ENCODE data around the gene ACP2.

ACP2 gene

GRCh38 chr11:47208628-47209027, 40.0 kb downstream of the ACP2 start:
- TF ChIP-seq RAD21 (IDR thresholded peaks at IDR 0.05; ENCODE audit: low read depth) (no peak), CEBPB (IDR thresholded peaks at IDR 0.05) (no peak), EP300 (IDR thresholded peaks at IDR 0.05; ENCODE audit: borderline replicate concordance) (no peak), YY1 (IDR thresholded peaks at IDR 0.05; ENCODE audit: low read depth) (no peak), CREB1 (IDR thresholded peaks at IDR 0.05; ENCODE audit: low read depth) (no peak), TCF12 (IDR thresholded peaks at IDR 0.05; ENCODE audit: low read depth) (no peak), TAF1 (IDR thresholded peaks at IDR 0.05; ENCODE audit: low read depth) (no peak), TEAD4 (IDR thresholded peaks at IDR 0.05) (no peak), USF1 (IDR thresholded peaks at IDR 0.05) (no peak), ZBTB7A (IDR thresholded peaks at IDR 0.05; ENCODE audit: low read depth) (no peak), NFIC (IDR thresholded peaks at IDR 0.05) (no peak), FOXM1 (IDR thresholded peaks at IDR 0.05; ENCODE audit: borderline replicate concordance, low read depth) (no peak), EGR1 (IDR thresholded peaks at IDR 0.05) (no peak)
- TF ChIP-seq, protein P1, sequence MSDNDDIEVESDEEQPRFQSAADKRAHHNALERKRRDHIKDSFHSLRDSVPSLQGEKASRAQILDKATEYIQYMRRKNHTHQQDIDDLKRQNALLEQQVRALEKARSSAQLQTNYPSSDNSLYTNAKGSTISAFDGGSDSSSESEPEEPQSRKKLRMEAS (IDR thresholded peaks at IDR 0.05) = no peak

GRCh38 chr11:47207459-47207858, 41.2 kb downstream of the ACP2 start:
- no peak for TF ChIP-seq TCF12 (IDR thresholded peaks at IDR 0.05; ENCODE audit: low read depth)
- TF ChIP-seq TEAD4 (IDR thresholded peaks at IDR 0.05) = no peak
- no peak for TF ChIP-seq ZBTB7A (IDR thresholded peaks at IDR 0.05; ENCODE audit: low read depth)
- TF ChIP-seq CEBPB (IDR thresholded peaks at IDR 0.05) = no peak
- TF ChIP-seq, protein P1 (IDR thresholded peaks at IDR 0.05) = no peak
- no peak for TF ChIP-seq TAF1 (IDR thresholded peaks at IDR 0.05; ENCODE audit: low read depth)
- TF ChIP-seq EGR1 (IDR thresholded peaks at IDR 0.05) = no peak
- no peak for TF ChIP-seq FOXM1 (IDR thresholded peaks at IDR 0.05; ENCODE audit: borderline replicate concordance, low read depth)
- TF ChIP-seq, protein P2, sequence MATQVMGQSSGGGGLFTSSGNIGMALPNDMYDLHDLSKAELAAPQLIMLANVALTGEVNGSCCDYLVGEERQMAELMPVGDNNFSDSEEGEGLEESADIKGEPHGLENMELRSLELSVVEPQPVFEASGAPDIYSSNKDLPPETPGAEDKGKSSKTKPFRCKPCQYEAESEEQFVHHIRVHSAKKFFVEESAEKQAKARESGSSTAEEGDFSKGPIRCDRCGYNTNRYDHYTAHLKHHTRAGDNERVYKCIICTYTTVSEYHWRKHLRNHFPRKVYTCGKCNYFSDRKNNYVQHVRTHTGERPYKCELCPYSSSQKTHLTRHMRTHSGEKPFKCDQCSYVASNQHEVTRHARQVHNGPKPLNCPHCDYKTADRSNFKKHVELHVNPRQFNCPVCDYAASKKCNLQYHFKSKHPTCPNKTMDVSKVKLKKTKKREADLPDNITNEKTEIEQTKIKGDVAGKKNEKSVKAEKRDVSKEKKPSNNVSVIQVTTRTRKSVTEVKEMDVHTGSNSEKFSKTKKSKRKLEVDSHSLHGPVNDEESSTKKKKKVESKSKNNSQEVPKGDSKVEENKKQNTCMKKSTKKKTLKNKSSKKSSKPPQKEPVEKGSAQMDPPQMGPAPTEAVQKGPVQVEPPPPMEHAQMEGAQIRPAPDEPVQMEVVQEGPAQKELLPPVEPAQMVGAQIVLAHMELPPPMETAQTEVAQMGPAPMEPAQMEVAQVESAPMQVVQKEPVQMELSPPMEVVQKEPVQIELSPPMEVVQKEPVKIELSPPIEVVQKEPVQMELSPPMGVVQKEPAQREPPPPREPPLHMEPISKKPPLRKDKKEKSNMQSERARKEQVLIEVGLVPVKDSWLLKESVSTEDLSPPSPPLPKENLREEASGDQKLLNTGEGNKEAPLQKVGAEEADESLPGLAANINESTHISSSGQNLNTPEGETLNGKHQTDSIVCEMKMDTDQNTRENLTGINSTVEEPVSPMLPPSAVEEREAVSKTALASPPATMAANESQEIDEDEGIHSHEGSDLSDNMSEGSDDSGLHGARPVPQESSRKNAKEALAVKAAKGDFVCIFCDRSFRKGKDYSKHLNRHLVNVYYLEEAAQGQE (IDR thresholded peaks at IDR 0.05; ENCODE audit: low read depth) = no peak
- no peak for TF ChIP-seq EP300 (IDR thresholded peaks at IDR 0.05; ENCODE audit: borderline replicate concordance)
- no peak for TF ChIP-seq CREB1 (IDR thresholded peaks at IDR 0.05; ENCODE audit: low read depth)
- TF ChIP-seq YY1 (IDR thresholded peaks at IDR 0.05; ENCODE audit: low read depth) = no peak
- no peak for TF ChIP-seq NFIC (IDR thresholded peaks at IDR 0.05)
- no peak for TF ChIP-seq USF1 (IDR thresholded peaks at IDR 0.05)
- TF ChIP-seq RAD21 (IDR thresholded peaks at IDR 0.05; ENCODE audit: low read depth) = no peak

GRCh38 chr11:47204637-47204989, 44.0 kb downstream of the ACP2 start:
- no peak for TF ChIP-seq TEAD4 (IDR thresholded peaks at IDR 0.05)
- no peak for TF ChIP-seq RAD21 (IDR thresholded peaks at IDR 0.05; ENCODE audit: low read depth)
- no peak for TF ChIP-seq NFIC (IDR thresholded peaks at IDR 0.05)
- TF ChIP-seq EP300 (IDR thresholded peaks at IDR 0.05; ENCODE audit: borderline replicate concordance) = no peak
- TF ChIP-seq, protein P1 (IDR thresholded peaks at IDR 0.05) = no peak
- no peak for TF ChIP-seq TCF12 (IDR thresholded peaks at IDR 0.05; ENCODE audit: low read depth)
- no peak for TF ChIP-seq YY1 (IDR thresholded peaks at IDR 0.05; ENCODE audit: low read depth)
- TF ChIP-seq TAF1 (IDR thresholded peaks at IDR 0.05; ENCODE audit: low read depth) = no peak

DNA sequence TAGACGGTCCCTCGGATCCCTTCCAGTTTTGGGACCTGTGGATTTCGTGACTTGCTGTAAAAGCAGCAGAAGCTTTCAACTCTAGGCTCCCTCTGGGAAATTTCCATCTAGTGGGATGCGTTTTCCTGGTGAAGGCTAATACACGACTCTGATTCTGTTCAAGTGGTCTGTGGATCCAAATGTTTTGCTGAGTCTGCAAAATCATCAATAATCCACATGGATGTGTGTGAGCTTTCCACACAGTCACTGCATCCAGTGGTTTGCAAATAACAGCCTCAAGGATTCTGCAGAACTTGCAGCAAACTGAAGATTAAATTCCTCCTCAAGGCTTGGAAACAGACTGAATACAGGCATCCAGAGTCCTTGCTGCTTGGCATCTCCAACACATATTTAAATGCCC, 46.0 kb downstream of the ACP2 start:
- TF ChIP-seq TEAD4 (IDR thresholded peaks at IDR 0.05) (no peak), EP300 (IDR thresholded peaks at IDR 0.05; ENCODE audit: borderline replicate concordance) (no peak), USF1 (IDR thresholded peaks at IDR 0.05) (no peak), EGR1 (IDR thresholded peaks at IDR 0.05) (no peak), ZBTB7A (IDR thresholded peaks at IDR 0.05; ENCODE audit: low read depth) (no peak), CREB1 (IDR thresholded peaks at IDR 0.05; ENCODE audit: low read depth) (no peak), YY1 (IDR thresholded peaks at IDR 0.05; ENCODE audit: low read depth) (no peak)
- TF ChIP-seq, protein P1 (IDR thresholded peaks at IDR 0.05) = no peak

GRCh38 chr11:47201015-47201414, 47.6 kb downstream of the ACP2 start:
- TF ChIP-seq YY1 (IDR thresholded peaks at IDR 0.05; ENCODE audit: low read depth) = no peak

DNA sequence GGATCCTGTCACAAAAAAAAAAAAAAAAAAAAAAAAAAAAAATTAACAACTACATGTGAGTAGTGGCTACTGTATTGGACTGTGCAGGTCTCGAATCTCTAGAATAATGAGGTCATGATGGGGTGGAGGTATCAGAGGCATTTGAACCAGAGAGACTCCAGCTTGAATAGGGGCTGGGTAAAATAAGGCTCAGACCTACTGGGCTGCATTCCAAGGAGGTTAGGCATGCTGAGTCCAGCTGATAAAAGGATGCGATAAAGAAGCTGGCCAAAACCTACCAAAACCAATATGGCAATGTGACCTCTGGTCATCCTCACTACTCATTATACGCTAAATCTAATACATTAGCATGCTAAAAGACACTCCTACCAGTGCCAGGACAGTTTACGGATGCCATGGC, 56.5 kb downstream of the ACP2 start:
- TF ChIP-seq NFIC (IDR thresholded peaks at IDR 0.05) (no peak), ZBTB7A (IDR thresholded peaks at IDR 0.05; ENCODE audit: low read depth) (no peak), TAF1 (IDR thresholded peaks at IDR 0.05; ENCODE audit: low read depth) (no peak), EP300 (IDR thresholded peaks at IDR 0.05; ENCODE audit: borderline replicate concordance) (no peak), TEAD4 (IDR thresholded peaks at IDR 0.05) (no peak), USF1 (IDR thresholded peaks at IDR 0.05) (no peak), YY1 (IDR thresholded peaks at IDR 0.05; ENCODE audit: low read depth) (no peak), TCF12 (IDR thresholded peaks at IDR 0.05; ENCODE audit: low read depth) (no peak), FOXM1 (IDR thresholded peaks at IDR 0.05; ENCODE audit: borderline replicate concordance, low read depth) (no peak), CREB1 (IDR thresholded peaks at IDR 0.05; ENCODE audit: low read depth) (no peak), EGR1 (IDR thresholded peaks at IDR 0.05) (no peak), CEBPB (IDR thresholded peaks at IDR 0.05) (no peak), RAD21 (IDR thresholded peaks at IDR 0.05; ENCODE audit: low read depth) (no peak)
- TF ChIP-seq, protein P1 (IDR thresholded peaks at IDR 0.05) = no peak
- TF ChIP-seq, protein P2 (IDR thresholded peaks at IDR 0.05; ENCODE audit: low read depth) = no peak
